Gastroesophageal sphincter (tissue), 4 donors: ENCODE measurements around the gene ERC1. TPM values are rescaled to one million over a fixed set of nuclear protein-coding genes. Genes with fewer than 3 reads are reported as not detected.

ENCODE experiments used
- ATAC-seq: fragments of 150-250 bp; one replicate; pipeline ENCODE4 v1.9.1; 2016; ENCODE audit warnings: mild to moderate bottlenecking, moderate library complexity
- H3K27ac ChIP-seq, 4 donors: fragments of 200-600 bp; sonication (generic) in 3 of 4; 1 replicate in 3 of 4; 2 replicates in 1 of 4; pipeline ENCODE4 v1.5.1; 2016 to 2019
- H3K27me3 ChIP-seq: fragments of 200-600 bp; sonication (generic); one replicate; pipeline ENCODE4 v1.5.1; 2019
- H3K36me3 ChIP-seq, 2 donors: fragments of 200-600 bp; sonication (generic); one replicate each; pipeline ENCODE4 v1.5.1; 2019; ENCODE audit warnings: control low read depth in 1 of 2
- H3K4me1 ChIP-seq, 3 donors: fragments of 200-600 bp; sonication (generic); 1 replicate in 2 of 3; 2 replicates in 1 of 3; pipeline ENCODE4 v1.5.1; 2016 to 2019; ENCODE audit warnings: control low read depth in 2 of 3
- H3K4me3 ChIP-seq, 2 donors: fragments of 200-600 bp; sonication (generic); one replicate each; pipeline ENCODE4 v1.5.1; 2019; ENCODE audit warnings: mild to moderate bottlenecking in 1 of 2, moderate library complexity in 1 of 2
- H3K9me3 ChIP-seq, 3 donors: fragments of 200-600 bp; sonication (generic); one replicate each; pipeline ENCODE4 v1.5.1; 2017 to 2019; ENCODE audit warnings: control low read depth in 2 of 3
- CTCF ChIP-seq, 4 experiments: fragments of 200-600 bp in 2 of 4; fragments of 450-650 bp in 2 of 4; sonication (generic) in 1 of 4; IDR thresholded peaks; one replicate each; pipeline ENCODE4 v1.5.1; 2017 to 2019; ENCODE audit warnings: antibody characterized with exemption in 4 of 4, mild to moderate bottlenecking in 2 of 4, moderate library complexity in 2 of 4
- EP300 ChIP-seq: sonication (generic); formaldehyde crosslinking; IDR thresholded peaks from one replicate; pipeline ENCODE4 v1.6.1; 2017; ENCODE audit warnings: antibody characterized with exemption, mild to moderate bottlenecking
- POLR2A ChIP-seq, 2 donors: fragments of 450-650 bp; IDR thresholded peaks; one replicate each; pipeline ENCODE4 v1.6.1; 2017; ENCODE audit warnings: antibody characterized with exemption in 2 of 2, mild to moderate bottlenecking in 2 of 2, moderate library complexity in 1 of 2
- POLR2AphosphoS5 ChIP-seq: sonication (generic); formaldehyde crosslinking; IDR thresholded peaks from one replicate; pipeline ENCODE4 v1.6.1; 2017; ENCODE audit warnings: antibody characterized with exemption
- WGBS, 2 donors: methylation state at CpG; one replicate each; pipeline ENCODE4 v1.1.5; 2018; ENCODE audit warnings: low coverage in 1 of 2; 5-methylcytosine and 5-hydroxymethylcytosine counted together
- total RNA-seq, 4 donors: library from RNA; depleted of rRNA; stranded (reverse); fragments of >200 nt; gene quantifications; one replicate each; pipeline ENCODE4 v1.1.0, GENCODE V29; 2016

ERC1 gene
- total RNA-seq, 4 donors from 2014 or later: 38.3 to 80.2 (median 58.4) TPM

DNA sequence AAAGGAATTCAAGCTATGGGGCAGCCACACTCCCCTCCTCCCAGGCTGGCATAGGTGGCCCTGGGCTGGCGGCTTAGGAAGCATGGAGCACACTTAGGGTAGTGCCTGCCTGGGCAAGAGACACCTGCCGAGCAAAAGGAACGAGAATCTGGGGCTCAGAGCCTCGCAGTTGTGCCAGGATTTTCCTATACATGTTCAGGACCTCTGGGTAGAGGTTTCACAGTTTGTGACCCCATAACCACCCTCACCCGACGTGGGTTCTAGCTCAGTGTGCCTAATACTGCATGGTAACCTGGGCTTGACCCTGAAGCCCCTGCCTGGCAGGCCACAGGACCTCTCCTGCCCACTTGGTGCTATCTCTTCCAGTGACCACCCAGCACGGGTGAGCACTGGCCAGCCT, 503.8 kb downstream of the ERC1 start:
- TF ChIP-seq CTCF (IDR thresholded peaks at IDR 0.05): no peak
- TF ChIP-seq POLR2AphosphoS5: no peak
- TF ChIP-seq POLR2A (IDR thresholded peaks at IDR 0.05): no peak
- no peak for TF ChIP-seq EP300
- Histone ChIP-seq H3K4me3 (no peak overlapping the region), H3K27ac (no peak overlapping the region), H3K4me1 (peaks cover 0 to 20% (median 4%) of the 10 kb centered on the region in 3 donors), H3K9me3 (no peaks in the 10 kb centered on the region), H3K27me3 (no peaks in the 10 kb centered on the region), H3K36me3 (peaks cover 0 to 42% of the 10 kb centered on the region in 2 donors)
- no peak for ATAC-seq
- 97 to 100% methylated on average over 1 to 5 of the region's 7 CpGs for WGBS, 2 donors

DNA sequence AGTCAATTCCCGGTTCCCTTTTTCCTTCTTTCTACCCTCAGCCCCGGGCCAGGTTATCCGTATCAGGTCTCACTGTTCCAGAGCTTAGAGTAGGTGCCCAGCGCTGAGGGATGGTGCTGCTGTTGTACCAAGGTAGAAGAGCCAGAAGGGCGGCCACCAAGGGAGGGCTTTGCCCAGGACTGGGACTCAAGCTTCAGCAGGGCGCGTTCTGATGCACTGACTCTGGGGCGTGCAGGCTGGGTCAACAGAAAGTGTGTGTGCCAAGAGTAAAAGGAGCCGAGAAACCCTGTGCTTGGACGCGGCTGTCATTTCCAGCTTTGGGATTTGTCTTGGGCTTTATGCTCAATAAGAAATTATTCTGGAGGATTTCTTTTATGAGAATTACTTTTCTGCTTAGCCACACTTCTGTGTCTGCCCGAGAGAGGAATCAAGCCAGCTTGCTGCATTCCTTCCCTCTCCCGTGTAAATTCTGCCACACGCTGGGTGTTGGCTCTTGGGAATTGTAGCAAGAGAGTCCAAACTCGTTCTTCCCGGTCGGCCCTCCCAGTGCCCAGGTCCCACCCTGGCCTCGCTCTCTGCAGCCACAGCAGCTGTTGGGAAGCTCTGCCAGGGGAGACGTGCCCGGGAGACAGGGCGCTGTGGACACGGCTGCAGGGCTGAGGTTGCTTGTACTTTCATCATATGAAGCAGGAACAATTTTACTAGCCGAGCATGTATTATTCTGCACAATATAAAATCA, 505.3 kb downstream of the ERC1 start:
- H3K36me3 ChIP-seq: peaks cover 0 to 28% of the 10 kb centered on the region in 2 donors
- peak; percentile 41 for ATAC-seq
- H3K4me1 ChIP-seq: peaks cover 0 to 20% (median 4%) of the 10 kb centered on the region in 3 donors
- H3K27me3 ChIP-seq: no peaks in the 10 kb centered on the region
- H3K4me3 ChIP-seq: peak overlapping the region; percentile 4 to 21
- TF ChIP-seq CTCF (IDR thresholded peaks at IDR 0.05) (no peak), POLR2A (IDR thresholded peaks at IDR 0.05) (no peak), POLR2AphosphoS5 (no peak), EP300 (no peak)
- H3K27ac ChIP-seq: peak overlapping the region in 3 of 4 donors; percentile 46 to 59 (median 56)
- 31 to 32% methylated on average over 7 to 16 of the region's 23 CpGs for WGBS, 2 donors
- H3K9me3 ChIP-seq: no peaks in the 10 kb centered on the region

DNA sequence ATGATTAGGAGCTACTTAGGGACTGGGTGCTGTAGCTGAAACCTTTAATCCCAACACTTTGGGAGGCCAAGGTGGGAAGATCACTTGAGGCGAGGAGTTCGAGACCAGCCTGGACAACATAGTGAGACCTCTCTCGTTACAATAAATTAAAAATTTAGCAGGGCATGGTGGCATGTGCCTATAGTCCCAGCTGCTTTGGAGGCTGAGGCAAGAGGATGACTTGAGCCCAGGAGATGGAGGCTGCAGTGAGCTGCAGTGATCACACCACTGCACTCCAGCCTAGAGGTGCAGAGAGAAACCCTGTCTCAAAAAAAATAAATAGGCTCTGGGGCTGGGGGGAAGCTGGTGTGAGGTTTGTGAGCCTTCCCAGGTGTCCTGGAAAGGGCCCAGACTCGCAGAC, 506.1 kb downstream of the ERC1 start:
- H3K36me3 ChIP-seq: peaks cover 0 to 19% of the 10 kb centered on the region in 2 donors
- no peak for TF ChIP-seq CTCF (IDR thresholded peaks at IDR 0.05)
- no peak for TF ChIP-seq EP300
- no peaks in the 10 kb centered on the region for H3K27me3 ChIP-seq
- no peak overlapping the region for H3K4me3 ChIP-seq
- 93 to 97% methylated on average over 3 to 4 of the region's 4 CpGs for WGBS, 2 donors
- H3K9me3 ChIP-seq: no peaks in the 10 kb centered on the region
- no peak for ATAC-seq
- H3K27ac ChIP-seq: peak overlapping the region in 1 of 4 donors; percentile 46
- H3K4me1 ChIP-seq: peaks cover 0 to 26% (median 4%) of the 10 kb centered on the region in 3 donors

GRCh38 chr12:1498199-1498740, 507.2 kb downstream of the ERC1 start:
- H3K4me1 ChIP-seq: peaks cover 0 to 37% (median 4%) of the 10 kb centered on the region in 3 donors
- no peaks in the 10 kb centered on the region for H3K27me3 ChIP-seq
- TF ChIP-seq POLR2AphosphoS5 (no peak), POLR2A (IDR thresholded peaks at IDR 0.05) (no peak), EP300 (no peak), CTCF (IDR thresholded peaks at IDR 0.05) (no peak)
- peaks cover 0 to 10% of the 10 kb centered on the region in 2 donors for H3K36me3 ChIP-seq
- 50 to 90% methylated on average over 2 of the region's 18 CpGs for WGBS, 2 donors
- H3K4me3 ChIP-seq: no peak overlapping the region
- no peak overlapping the region for H3K27ac ChIP-seq
- no peaks in the 10 kb centered on the region for H3K9me3 ChIP-seq
- ATAC-seq: no peak

DNA sequence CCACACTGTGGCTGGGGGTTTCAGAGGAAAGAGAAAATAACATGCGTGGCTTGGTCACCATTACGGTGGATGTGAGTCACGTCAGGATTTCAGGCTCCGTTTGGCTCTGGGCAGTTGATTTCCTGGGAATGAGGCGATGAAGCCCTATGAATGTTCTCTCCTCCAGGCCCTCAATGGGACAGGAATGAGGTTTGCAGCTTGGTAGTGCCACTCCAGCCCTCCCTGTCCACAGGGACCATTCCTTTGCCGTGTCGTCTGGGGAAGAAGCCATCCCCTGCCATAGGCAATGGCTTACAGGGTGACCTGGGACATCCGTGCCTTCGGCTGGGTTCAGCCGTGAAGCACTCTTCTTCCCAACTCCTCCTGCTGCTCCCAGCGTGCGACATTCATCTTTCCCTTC, 508.3 kb downstream of the ERC1 start:
- ATAC-seq: no peak
- Histone ChIP-seq H3K27ac (no peak overlapping the region), H3K4me3 (no peak overlapping the region), H3K36me3 (peaks cover 0 to 1% of the 10 kb centered on the region in 2 donors), H3K9me3 (no peaks in the 10 kb centered on the region), H3K4me1 (peaks cover 0 to 37% (median 4%) of the 10 kb centered on the region in 3 donors), H3K27me3 (no peaks in the 10 kb centered on the region)
- TF ChIP-seq POLR2AphosphoS5 (no peak), POLR2A (IDR thresholded peaks at IDR 0.05) (no peak), CTCF (IDR thresholded peaks at IDR 0.05) (no peak), EP300 (no peak)
- WGBS, 2 donors: 89 to 100% methylated on average over 5 of the region's 12 CpGs
